EH (cell line): ENCODE data around the gene CFAP161.
"Not testable (repeated sequence)": the region's sequence is repeated elsewhere in the genome, so short reads cannot be mapped to it uniquely, and the experiment has no call there.

Source experiments
- DNase-seq: peaks from one replicate; pipeline ENCODE4 v3.0.0-alpha.2; 2015; ENCODE audit warnings: low read depth

Gene CFAP161

GRCh38 chr15:81107889-81108288 lies 26.2 kb upstream of the CFAP161 start:
- no peak for DNase-seq

- DNase-seq: peak; percentile 11
Measured at GRCh38 chr15:81108427-81108826, 25.6 kb upstream of the CFAP161 start.

GRCh38 chr15:81111018-81111417 lies 23.1 kb upstream of the CFAP161 start:
- no peak for DNase-seq

GRCh38 chr15:81111510-81112470 lies 22.3 kb upstream of the CFAP161 start:
- no peak for DNase-seq

GRCh38 chr15:81113204-81113657 lies 20.8 kb upstream of the CFAP161 start:
- no peak for DNase-seq

- DNase-seq: peak; percentile 18
Measured at GRCh38 chr15:81113861-81114291, 20.2 kb upstream of the CFAP161 start.

GRCh38 chr15:81115054-81115939 lies 18.8 kb upstream of the CFAP161 start:
- DNase-seq: no peak

- peak; percentile 43 for DNase-seq
Measured at GRCh38 chr15:81117136-81117535, 16.9 kb upstream of the CFAP161 start.

- DNase-seq: no peak
Measured at GRCh38 chr15:81117581-81117980, 16.5 kb upstream of the CFAP161 start.

GRCh38 chr15:81118361-81118760 lies 15.7 kb upstream of the CFAP161 start:
- no peak for DNase-seq

GRCh38 chr15:81120069-81120468 lies 14.0 kb upstream of the CFAP161 start:
- no peak for DNase-seq

GRCh38 chr15:81126892-81127291 lies 7.2 kb upstream of the CFAP161 start:
- no peak for DNase-seq

- DNase-seq: not testable (repeated sequence)
Measured at GRCh38 chr15:81141478-81141877, 7.4 kb downstream of the CFAP161 start.

GRCh38 chr15:81146006-81146405 lies 11.9 kb downstream of the CFAP161 start:
- DNase-seq: no peak

GRCh38 chr15:81146466-81146865 lies 12.4 kb downstream of the CFAP161 start:
- DNase-seq: no peak

GRCh38 chr15:81151389-81151788 lies 17.3 kb downstream of the CFAP161 start:
- no peak for DNase-seq

GRCh38 chr15:81152339-81152738 lies 18.3 kb downstream of the CFAP161 start:
- DNase-seq: no peak

- DNase-seq: no peak
Measured at GRCh38 chr15:81152799-81153198, 18.7 kb downstream of the CFAP161 start.

- DNase-seq: peak; percentile 60
Measured at GRCh38 chr15:81155375-81156218, 21.5 kb downstream of the CFAP161 start.

- DNase-seq: no peak
Measured at GRCh38 chr15:81156324-81156723, 22.3 kb downstream of the CFAP161 start.

- DNase-seq: no peak
Measured at GRCh38 chr15:81157195-81157938, 23.3 kb downstream of the CFAP161 start.
